HepG2 (cell line): Measurements from ENCODE around the gene LHFPL2. TPM values are rescaled to one million over a fixed set of nuclear protein-coding genes. Genes with fewer than 3 reads are reported as not detected.

ENCODE experiments used
- BCL3 ChIP-seq: sonication (generic); formaldehyde crosslinking; IDR thresholded peaks from 2 replicates; pipeline ENCODE4 v1.5.1; 2020; ENCODE audit warnings: mild to moderate bottlenecking, missing genetic modification reagents, moderate library complexity
- BCL6 ChIP-seq: IDR thresholded peaks from 2 replicates; pipeline ENCODE4 v1.6.1; 2016; ENCODE audit warnings: missing genetic modification reagents, missing compliant biosample characterization
- DDIT3 ChIP-seq: sonication (generic); formaldehyde crosslinking; IDR thresholded peaks from 2 replicates; pipeline ENCODE4 v1.4.0; 2020; ENCODE audit warnings: mild to moderate bottlenecking, missing genetic modification reagents
- EHMT2 ChIP-seq: fragments of 200-600 bp; sonication (generic); IDR thresholded peaks from 2 replicates; pipeline ENCODE4 v1.7.0; 2017; ENCODE audit warnings: antibody characterized with exemption, low read depth, low read length, borderline replicate concordance
- ETV6 ChIP-seq: sonication (generic); formaldehyde crosslinking; conservative IDR thresholded peaks from 2 replicates; pipeline ENCODE4 v1.4.0; 2020; ENCODE audit warnings: missing genetic modification reagents
- GABPA ChIP-seq, 2 experiments: IDR thresholded peaks; 2 replicates each; pipeline ENCODE4 v1.6.1; 2011 to 2016; ENCODE audit warnings: low read depth in 2 of 2, low read length in 1 of 2, missing biosample characterization in 1 of 2, missing genetic modification characterization in 1 of 2
- IRF2 ChIP-seq: IDR thresholded peaks from 2 replicates; pipeline ENCODE4 v1.6.1; 2018; ENCODE audit warnings: missing genetic modification reagents, missing compliant biosample characterization
- MTA1 ChIP-seq: sonication (generic); formaldehyde crosslinking; IDR thresholded peaks from 2 replicates; pipeline ENCODE4 v1.4.0; 2020; ENCODE audit warnings: missing genetic modification reagents, mild to moderate bottlenecking, borderline replicate concordance
- NFE2L2 ChIP-seq: fragments of 150-350 bp; IDR thresholded peaks from 2 replicates; pipeline ENCODE4 v1.6.1; 2014; ENCODE audit warnings: low read length
- NR0B2 ChIP-seq: sonication (generic); formaldehyde crosslinking; IDR thresholded peaks from 2 replicates; pipeline ENCODE4 v1.4.0; 2020; ENCODE audit warnings: mild to moderate bottlenecking, missing genetic modification reagents
- PHF21A ChIP-seq: sonication (generic); formaldehyde crosslinking; IDR thresholded peaks from 2 replicates; pipeline ENCODE4 v1.5.0; 2020; ENCODE audit warnings: mild to moderate bottlenecking, missing genetic modification reagents
- PPARG ChIP-seq: conservative IDR thresholded peaks from 2 replicates; pipeline ENCODE4 v1.6.1; 2016; ENCODE audit warnings: missing biosample characterization, missing genetic modification reagents
- RBAK ChIP-seq: sonication (generic); formaldehyde crosslinking; IDR thresholded peaks from 2 replicates; pipeline ENCODE4 v1.5.1; 2020; ENCODE audit warnings: mild to moderate bottlenecking, missing genetic modification reagents
- RXRA ChIP-seq: sonication (generic); formaldehyde crosslinking; IDR thresholded peaks from 2 replicates; pipeline ENCODE4 v1.5.1; 2020; ENCODE audit warnings: missing genetic modification reagents
- SNRNP70 ChIP-seq: fragments of 200-400 bp; formaldehyde crosslinking; IDR thresholded peaks from 2 replicates; pipeline ENCODE4 v1.6.1; 2017; ENCODE audit warnings: mild to moderate bottlenecking, low read depth, low read length, moderate library complexity
- WIZ ChIP-seq: sonication (generic); formaldehyde crosslinking; IDR thresholded peaks from 2 replicates; pipeline ENCODE4 v1.5.1; 2020; ENCODE audit warnings: mild to moderate bottlenecking, missing genetic modification reagents
- ZFP90 ChIP-seq: sonication (generic); formaldehyde crosslinking; IDR thresholded peaks from 2 replicates; pipeline ENCODE4 v1.8.0; 2022; ENCODE audit warnings: missing genetic modification reagents, mild to moderate bottlenecking, inconsistent platforms, borderline replicate concordance
- ZNF501 ChIP-seq: sonication (generic); formaldehyde crosslinking; IDR thresholded peaks from 2 replicates; pipeline ENCODE4 v1.5.1; 2020; ENCODE audit warnings: mild to moderate bottlenecking, moderate library complexity, missing genetic modification reagents
- ZNF572 ChIP-seq: sonication (generic); formaldehyde crosslinking; IDR thresholded peaks from 2 replicates; pipeline ENCODE4 v1.5.1; 2020; ENCODE audit warnings: mild to moderate bottlenecking, missing genetic modification reagents
- ZNF652 ChIP-seq: IDR thresholded peaks from 2 replicates; pipeline ENCODE4 v1.6.1; 2016; ENCODE audit warnings: low read depth, borderline replicate concordance
- ZNF660 ChIP-seq: sonication (generic); formaldehyde crosslinking; IDR thresholded peaks from 2 replicates; pipeline ENCODE4 v1.5.1; 2020; ENCODE audit warnings: mild to moderate bottlenecking, low read depth, missing genetic modification reagents, borderline replicate concordance
- ZNF839 ChIP-seq: sonication (generic); formaldehyde crosslinking; IDR thresholded peaks from 2 replicates; pipeline ENCODE4 v1.4.0; 2020; ENCODE audit warnings: missing genetic modification reagents, mild to moderate bottlenecking, borderline replicate concordance
- ZSCAN25 ChIP-seq: sonication (generic); formaldehyde crosslinking; IDR thresholded peaks from 2 replicates; pipeline ENCODE4 v1.8.0; 2022; ENCODE audit warnings: mild to moderate bottlenecking, missing genetic modification reagents
- polyA plus RNA-seq, 8 experiments: library from polyadenylated mRNA; depleted of rRNA in 3 of 8; stranded (reverse) in 7 of 8; unstranded in 1 of 8; fragments of >200 nt; fragmentation: Illumina TruSeq in 4 of 8; extraction: Trizol in 4 of 8; gene quantifications; 2 replicates each; pipeline versions ENCODE4 v1.2.1 to v1.2.3, GENCODE V29; 2011 to 2016; ENCODE audit warnings: low read depth in 4 of 8, missing spikeins in 1 of 8, mixed read lengths in 1 of 8; ENCODE audit not compliant: insufficient read depth in 1 of 8
- total RNA-seq, 5 experiments: library from RNA; depleted of rRNA; stranded (reverse); fragments of >200 nt; fragmentation: Illumina TruSeq; extraction: Trizol; gene quantifications; 2 replicates each; pipeline ENCODE4 v1.2.3, GENCODE V29; 2016; ENCODE audit warnings: low read depth in 1 of 5
- TF ChIP-seq, protein P1 (sequence below): IDR thresholded peaks from 2 replicates; pipeline ENCODE4 v1.6.1; 2012; ENCODE audit warnings: low read depth, low read length, improper control_type of control experiment

The LHFPL2 gene
- total and polyA plus RNA-seq, 2 of the 13 experiments (the other 11 are each of a cell fraction or from before 2014, with no cell fraction given), result 6.0 to 20.0 TPM

GRCh38 chr5:78597068-78597973 lies 51.3 kb downstream of the LHFPL2 start (continued):
- no peak for TF ChIP-seq BCL3 (CRISPR knock-in tag)
- no peak for TF ChIP-seq DDIT3
- TF ChIP-seq EHMT2, result 0 out of 2 replicates have a peak, but pooled peaks have one; percentile 34
- TF ChIP-seq ZNF572 (CRISPR knock-in tag), result no peak
- TF ChIP-seq BCL6 (CRISPR knock-in tag), result peak; percentile 77
- no peak for TF ChIP-seq ZNF652 (CRISPR knock-in tag)
- no peak for TF ChIP-seq ZNF839 (CRISPR knock-in tag)
- TF ChIP-seq SNRNP70, result no peak
- TF ChIP-seq NFE2L2, result no peak
- TF ChIP-seq, protein P1, sequence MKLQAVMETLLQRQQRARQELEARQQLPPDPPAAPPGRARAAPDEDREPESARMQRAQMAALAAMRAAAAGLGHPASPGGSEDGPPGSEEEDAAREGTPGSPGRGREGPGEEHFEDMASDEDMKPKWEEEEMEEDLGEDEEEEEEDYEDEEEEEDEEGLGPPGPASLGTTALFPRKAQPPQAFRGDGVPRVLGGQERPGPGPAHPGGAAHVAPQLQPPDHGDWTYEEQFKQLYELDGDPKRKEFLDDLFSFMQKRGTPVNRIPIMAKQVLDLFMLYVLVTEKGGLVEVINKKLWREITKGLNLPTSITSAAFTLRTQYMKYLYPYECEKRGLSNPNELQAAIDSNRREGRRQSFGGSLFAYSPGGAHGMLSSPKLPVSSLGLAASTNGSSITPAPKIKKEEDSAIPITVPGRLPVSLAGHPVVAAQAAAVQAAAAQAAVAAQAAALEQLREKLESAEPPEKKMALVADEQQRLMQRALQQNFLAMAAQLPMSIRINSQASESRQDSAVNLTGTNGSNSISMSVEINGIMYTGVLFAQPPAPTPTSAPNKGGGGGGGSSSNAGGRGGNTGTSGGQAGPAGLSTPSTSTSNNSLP, result peak; percentile 34; the same call in 1 of the 2 replicates
- peak; percentile 58; the same call in 1 of the 2 replicates for TF ChIP-seq IRF2
- no peak for TF ChIP-seq ZFP90 (CRISPR knock-in tag)
- TF ChIP-seq MTA1 (CRISPR knock-in tag), result peak; percentile 54; the same call in 1 of the 2 replicates
- no peak for TF ChIP-seq WIZ (CRISPR knock-in tag)
- TF ChIP-seq PHF21A (CRISPR knock-in tag), result peak; percentile 67; the same call in 1 of the 2 replicates
- TF ChIP-seq ETV6 (CRISPR knock-in tag), result no peak
- no peak for TF ChIP-seq NR0B2 (CRISPR knock-in tag)
- no peak for TF ChIP-seq ZSCAN25 (CRISPR knock-in tag)
- no peak for TF ChIP-seq ZNF660 (CRISPR knock-in tag)
- peak; percentile 67; the same call in 1 of the 2 replicates for TF ChIP-seq ZNF501 (CRISPR knock-in tag)
- 0 out of 2 replicates have a peak, but pooled peaks have one; percentile 32 for TF ChIP-seq PPARG
- no peak for TF ChIP-seq GABPA (IDR thresholded peaks at IDR 0.05; ENCODE audit: low read depth, low read length)
- peak; percentile 56 for TF ChIP-seq GABPA (CRISPR knock-in tag; IDR thresholded peaks at IDR 0.05; ENCODE audit: low read depth)
- TF ChIP-seq RBAK, result no peak
- peak; percentile 36; the same call in 1 of the 2 replicates for TF ChIP-seq RXRA (CRISPR knock-in tag)
